ENCODE data around the gene IL20RB. TPM values are rescaled to one million over a fixed set of nuclear protein-coding genes. Genes with fewer than 3 reads are reported as not detected.
"Not testable (repeated sequence)": the region's sequence is repeated elsewhere in the genome, so short reads cannot be mapped to it uniquely, and the experiment has no call there.

IL20RB gene
- total and polyA plus RNA-seq, 2 donors from 2014 or later, result 0.79 TPM; not detected in 1

DNA sequence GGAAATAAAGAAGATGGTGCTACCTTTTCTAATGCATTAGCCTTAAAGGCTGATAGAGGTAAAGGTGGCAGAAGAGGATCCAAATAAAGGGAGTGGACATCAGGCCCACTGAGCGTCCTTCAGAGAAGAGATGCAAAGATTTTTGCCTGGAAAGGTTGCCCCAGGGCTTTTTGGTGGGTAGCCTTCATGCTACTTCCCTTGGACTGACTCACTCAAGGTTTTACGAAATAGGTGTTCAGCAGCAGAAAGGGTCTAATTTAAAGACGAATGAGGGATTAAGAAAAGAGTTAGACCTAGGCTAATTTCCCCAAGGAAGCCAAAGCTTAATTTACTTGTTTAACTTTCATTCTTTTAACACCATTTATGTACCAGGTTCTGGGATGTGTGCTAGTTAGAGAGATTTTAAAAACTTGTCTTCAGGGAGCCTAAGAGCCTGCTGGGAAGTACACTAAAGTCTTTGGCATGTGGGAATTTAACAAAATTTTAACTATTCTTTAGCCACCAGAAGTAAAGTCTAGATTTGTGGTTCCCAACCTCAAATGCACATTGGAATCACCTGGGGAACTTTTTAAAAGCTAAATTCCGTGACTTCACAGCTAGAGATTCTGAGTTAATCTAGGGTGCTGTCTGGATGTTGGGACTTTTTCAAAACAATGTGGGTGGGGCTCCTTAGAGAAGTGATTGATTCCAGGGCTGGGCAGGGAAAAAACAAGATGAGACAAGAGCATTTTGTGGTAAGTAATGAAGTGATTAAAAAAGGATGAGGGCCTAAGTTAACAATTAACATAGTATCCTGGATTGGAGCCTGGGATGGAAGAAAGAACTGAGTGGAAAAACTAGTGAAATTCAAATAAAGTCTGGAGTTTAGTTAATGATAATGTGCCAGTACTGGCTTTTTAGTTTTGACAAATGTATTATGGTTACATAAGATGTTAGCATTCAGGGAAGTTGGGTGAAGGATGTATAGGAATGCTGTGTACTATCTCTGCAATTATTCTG lies 3.4 kb downstream of the IL20RB start:
- Histone ChIP-seq H3K9ac (ENCODE audit: low read length in 3 of 3) (no peak overlapping the region), H3K27me3 (ENCODE audit: control insufficient read depth, insufficient read depth, low read length) (no peaks in the 10 kb centered on the region), H3K9me3 (ENCODE audit: control insufficient read depth in 2 of 3, insufficient read depth in 1 of 3, low read length in 3 of 3) (no peaks in the 10 kb centered on the region), H3K36me3 (ENCODE audit: control insufficient read depth in 2 of 3, insufficient read depth in 3 of 3, low read length in 3 of 3) (no peaks in the 10 kb centered on the region), H3K27ac (ENCODE audit: low read depth in 2 of 2, low read length in 2 of 2) (no peak overlapping the region), H3K4me3 (ENCODE audit: low read length in 3 of 3) (no peak overlapping the region), H3K4me1 (ENCODE audit: control insufficient read depth in 2 of 3, insufficient read depth in 2 of 3, low read depth in 1 of 3, low read length in 3 of 3) (peaks cover 0 to 7% (median 0%) of the 10 kb centered on the region in 3 donors)
- TF ChIP-seq, protein P1, sequence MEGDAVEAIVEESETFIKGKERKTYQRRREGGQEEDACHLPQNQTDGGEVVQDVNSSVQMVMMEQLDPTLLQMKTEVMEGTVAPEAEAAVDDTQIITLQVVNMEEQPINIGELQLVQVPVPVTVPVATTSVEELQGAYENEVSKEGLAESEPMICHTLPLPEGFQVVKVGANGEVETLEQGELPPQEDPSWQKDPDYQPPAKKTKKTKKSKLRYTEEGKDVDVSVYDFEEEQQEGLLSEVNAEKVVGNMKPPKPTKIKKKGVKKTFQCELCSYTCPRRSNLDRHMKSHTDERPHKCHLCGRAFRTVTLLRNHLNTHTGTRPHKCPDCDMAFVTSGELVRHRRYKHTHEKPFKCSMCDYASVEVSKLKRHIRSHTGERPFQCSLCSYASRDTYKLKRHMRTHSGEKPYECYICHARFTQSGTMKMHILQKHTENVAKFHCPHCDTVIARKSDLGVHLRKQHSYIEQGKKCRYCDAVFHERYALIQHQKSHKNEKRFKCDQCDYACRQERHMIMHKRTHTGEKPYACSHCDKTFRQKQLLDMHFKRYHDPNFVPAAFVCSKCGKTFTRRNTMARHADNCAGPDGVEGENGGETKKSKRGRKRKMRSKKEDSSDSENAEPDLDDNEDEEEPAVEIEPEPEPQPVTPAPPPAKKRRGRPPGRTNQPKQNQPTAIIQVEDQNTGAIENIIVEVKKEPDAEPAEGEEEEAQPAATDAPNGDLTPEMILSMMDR (IDR thresholded peaks at IDR 0.05; ENCODE audit: borderline replicate concordance, extremely low read depth, insufficient read depth), result no peak
- DNase-seq, result no peak
- intact Hi-C loops (cut with DNase I), result no loop called here
- FAIRE-seq, result no peak

DNA sequence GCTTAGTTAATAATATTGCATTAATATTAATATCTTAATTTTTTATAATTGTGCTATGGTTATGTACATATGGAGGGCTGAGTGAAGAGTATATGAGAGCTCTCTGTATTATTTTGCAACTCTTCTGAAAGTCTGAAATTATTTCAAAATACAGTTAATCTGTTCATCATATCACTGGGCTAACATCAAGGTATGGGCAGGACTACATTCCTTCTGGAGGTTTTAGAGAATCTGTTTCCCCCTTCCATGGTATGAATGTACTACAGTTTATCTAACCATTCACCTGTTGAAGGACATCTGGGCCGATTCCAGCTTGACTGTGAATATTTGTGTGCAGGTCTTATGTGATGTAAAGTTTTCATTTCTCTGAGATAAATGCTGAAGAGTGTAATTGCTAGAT lies 5.1 kb downstream of the IL20RB start:
- Histone ChIP-seq H3K4me3 (ENCODE audit: low read length in 3 of 3) (no peak overlapping the region), H3K4me1 (ENCODE audit: control insufficient read depth in 2 of 3, insufficient read depth in 2 of 3, low read depth in 1 of 3, low read length in 3 of 3) (peaks cover 0 to 7% (median 0%) of the 10 kb centered on the region in 3 donors), H3K27me3 (ENCODE audit: control insufficient read depth, insufficient read depth, low read length) (no peaks in the 10 kb centered on the region), H3K9ac (ENCODE audit: low read length in 3 of 3) (no peak overlapping the region), H3K27ac (ENCODE audit: low read depth in 2 of 2, low read length in 2 of 2) (no peak overlapping the region), H3K36me3 (ENCODE audit: control insufficient read depth in 2 of 3, insufficient read depth in 3 of 3, low read length in 3 of 3) (no peaks in the 10 kb centered on the region), H3K9me3 (ENCODE audit: control insufficient read depth in 2 of 3, insufficient read depth in 1 of 3, low read length in 3 of 3) (no peaks in the 10 kb centered on the region)
- no peak for FAIRE-seq
- DNase-seq, result no peak
- intact Hi-C loops (cut with DNase I), result no loop called here
- TF ChIP-seq, protein P1 (IDR thresholded peaks at IDR 0.05; ENCODE audit: borderline replicate concordance, extremely low read depth, insufficient read depth), result no peak

DNA sequence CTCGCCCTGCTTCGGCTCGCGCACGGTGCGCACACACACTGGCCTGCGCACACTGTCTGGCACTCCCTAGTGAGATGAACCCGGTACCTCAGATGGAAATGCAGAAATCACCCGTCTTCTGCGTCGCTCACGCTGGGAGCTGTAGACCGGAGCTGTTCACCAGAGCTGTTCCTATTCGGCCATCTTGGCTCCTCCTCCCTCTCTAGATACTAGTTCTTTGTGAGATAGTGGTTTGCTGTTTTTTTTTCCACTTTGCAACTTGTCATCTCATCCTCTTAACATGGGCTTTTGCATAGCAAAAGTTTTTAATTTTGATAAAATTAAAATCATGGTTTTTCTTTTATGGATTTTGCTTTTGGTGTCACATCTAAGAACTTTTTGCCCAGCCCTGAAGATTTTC lies 11.8 kb downstream of the IL20RB start:
- H3K9me3 ChIP-seq (ENCODE audit: control insufficient read depth in 2 of 3, insufficient read depth in 1 of 3, low read length in 3 of 3); DNase-seq; intact Hi-C loops (cut with DNase I); H3K36me3 ChIP-seq (ENCODE audit: control insufficient read depth in 2 of 3, insufficient read depth in 3 of 3, low read length in 3 of 3); H3K4me1 ChIP-seq (ENCODE audit: control insufficient read depth in 2 of 3, insufficient read depth in 2 of 3, low read depth in 1 of 3, low read length in 3 of 3); H3K27ac ChIP-seq (ENCODE audit: low read depth in 2 of 2, low read length in 2 of 2); H3K4me3 ChIP-seq (ENCODE audit: low read length in 3 of 3); H3K9ac ChIP-seq (ENCODE audit: low read length in 3 of 3); FAIRE-seq; H3K27me3 ChIP-seq (ENCODE audit: control insufficient read depth, insufficient read depth, low read length): not testable (repeated sequence)

DNA sequence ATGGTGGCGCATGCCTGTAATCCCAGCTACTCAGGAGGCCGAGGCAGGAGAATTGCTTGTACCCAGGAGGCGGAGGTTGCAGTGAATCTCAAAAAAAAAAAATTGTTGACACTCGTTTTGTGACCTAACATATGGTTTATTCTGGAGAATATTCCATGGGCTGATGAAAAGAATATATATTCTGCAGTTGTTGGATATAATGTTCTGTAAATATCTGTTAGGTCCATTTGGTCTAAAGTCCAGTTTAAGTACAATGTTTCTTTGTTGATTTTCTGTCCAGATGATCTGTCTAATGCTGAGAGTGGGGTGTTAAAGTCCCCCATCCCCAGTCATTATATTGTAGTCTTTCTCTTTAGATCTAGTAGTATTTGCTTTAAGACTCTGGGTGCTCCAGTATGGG lies 15.6 kb downstream of the IL20RB start:
- FAIRE-seq, result no peak
- intact Hi-C loops (cut with DNase I), result no loop called here
- TF ChIP-seq, protein P1 (IDR thresholded peaks at IDR 0.05; ENCODE audit: borderline replicate concordance, extremely low read depth, insufficient read depth), result no peak

More for the DNA sequence above, 15.6 kb downstream of the IL20RB start:
- Histone ChIP-seq H3K27ac (ENCODE audit: low read depth in 2 of 2, low read length in 2 of 2) (no peak overlapping the region), H3K4me1 (ENCODE audit: control insufficient read depth in 2 of 3, insufficient read depth in 2 of 3, low read depth in 1 of 3, low read length in 3 of 3) (no peaks in the 10 kb centered on the region), H3K27me3 (ENCODE audit: control insufficient read depth, insufficient read depth, low read length) (no peaks in the 10 kb centered on the region), H3K9me3 (ENCODE audit: control insufficient read depth in 2 of 3, insufficient read depth in 1 of 3, low read length in 3 of 3) (no peaks in the 10 kb centered on the region), H3K4me3 (ENCODE audit: low read length in 3 of 3) (no peak overlapping the region), H3K36me3 (ENCODE audit: control insufficient read depth in 2 of 3, insufficient read depth in 3 of 3, low read length in 3 of 3) (no peaks in the 10 kb centered on the region), H3K9ac (ENCODE audit: low read length in 3 of 3) (no peak overlapping the region)
- DNase-seq, result no peak
